ENCODE data around the gene COMMD2. TPM values are rescaled to one million over a fixed set of nuclear protein-coding genes. Genes with fewer than 3 reads are reported as not detected.

COMMD2 gene
- total and polyA plus RNA-seq, 10 donors, result 8.9 to 36.1 (median 29.0) TPM

DNA sequence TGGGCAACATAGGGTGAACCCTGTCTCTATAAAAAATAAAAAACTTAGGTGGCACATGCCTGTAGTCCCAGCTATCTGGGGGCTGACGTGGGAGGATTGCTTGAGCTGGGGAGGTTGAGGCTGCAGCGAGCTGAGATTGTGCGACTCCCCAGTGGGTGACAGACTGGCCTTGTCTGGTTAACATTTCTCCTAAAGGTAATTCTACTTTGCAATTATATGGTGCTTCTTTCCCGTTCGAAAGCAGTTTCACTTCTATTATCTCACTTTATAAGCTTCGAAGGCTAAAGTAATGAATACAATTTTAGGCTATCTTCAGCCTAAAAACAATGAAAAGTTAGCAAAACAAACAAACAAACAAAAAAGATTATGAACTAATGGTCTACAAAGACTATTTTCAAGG, 35.3 kb downstream of the COMMD2 start:
- DNase-seq, result no peak
- TF ChIP-seq, protein P1, sequence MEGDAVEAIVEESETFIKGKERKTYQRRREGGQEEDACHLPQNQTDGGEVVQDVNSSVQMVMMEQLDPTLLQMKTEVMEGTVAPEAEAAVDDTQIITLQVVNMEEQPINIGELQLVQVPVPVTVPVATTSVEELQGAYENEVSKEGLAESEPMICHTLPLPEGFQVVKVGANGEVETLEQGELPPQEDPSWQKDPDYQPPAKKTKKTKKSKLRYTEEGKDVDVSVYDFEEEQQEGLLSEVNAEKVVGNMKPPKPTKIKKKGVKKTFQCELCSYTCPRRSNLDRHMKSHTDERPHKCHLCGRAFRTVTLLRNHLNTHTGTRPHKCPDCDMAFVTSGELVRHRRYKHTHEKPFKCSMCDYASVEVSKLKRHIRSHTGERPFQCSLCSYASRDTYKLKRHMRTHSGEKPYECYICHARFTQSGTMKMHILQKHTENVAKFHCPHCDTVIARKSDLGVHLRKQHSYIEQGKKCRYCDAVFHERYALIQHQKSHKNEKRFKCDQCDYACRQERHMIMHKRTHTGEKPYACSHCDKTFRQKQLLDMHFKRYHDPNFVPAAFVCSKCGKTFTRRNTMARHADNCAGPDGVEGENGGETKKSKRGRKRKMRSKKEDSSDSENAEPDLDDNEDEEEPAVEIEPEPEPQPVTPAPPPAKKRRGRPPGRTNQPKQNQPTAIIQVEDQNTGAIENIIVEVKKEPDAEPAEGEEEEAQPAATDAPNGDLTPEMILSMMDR (IDR thresholded peaks at IDR 0.05 in 8 of 11, conservative IDR thresholded peaks at IDR 0.05 in 3 of 11), result no peak
- TF ChIP-seq POLR2AphosphoS5 (IDR thresholded peaks at IDR 0.05) (no peak), POLR2A (IDR thresholded peaks at IDR 0.05) (no peak)
- H3K9me3 ChIP-seq, result peaks cover 2 to 22% (median 18%) of the 10 kb centered on the region in 8 donors
- H3K4me3 ChIP-seq, result peak overlapping the region in 4 of 8 donors; percentile 10 to 45 (median 26)
- intact Hi-C loops (cut with DNase I; ENCODE audit: low total_unique reads), result loop anchor here (5.0 kb wide), 1 partner anchor 205 kb away; no protein-coding TSS in a partner anchor
- peak overlapping the region in 2 of 8 donors; percentile 17 to 23 for H3K27ac ChIP-seq
- no peaks in the 10 kb centered on the region for H3K4me1 ChIP-seq
- H3K36me3 ChIP-seq, result no peaks in the 10 kb centered on the region
- 63 to 83% (median 76%) methylated on average over 6 of the region's 6 CpGs for whole genome bisulfite sequencing, 5 donors
- H3K27me3 ChIP-seq (replicated peaks in 1 of 7), result no peaks in the 10 kb centered on the region

DNA sequence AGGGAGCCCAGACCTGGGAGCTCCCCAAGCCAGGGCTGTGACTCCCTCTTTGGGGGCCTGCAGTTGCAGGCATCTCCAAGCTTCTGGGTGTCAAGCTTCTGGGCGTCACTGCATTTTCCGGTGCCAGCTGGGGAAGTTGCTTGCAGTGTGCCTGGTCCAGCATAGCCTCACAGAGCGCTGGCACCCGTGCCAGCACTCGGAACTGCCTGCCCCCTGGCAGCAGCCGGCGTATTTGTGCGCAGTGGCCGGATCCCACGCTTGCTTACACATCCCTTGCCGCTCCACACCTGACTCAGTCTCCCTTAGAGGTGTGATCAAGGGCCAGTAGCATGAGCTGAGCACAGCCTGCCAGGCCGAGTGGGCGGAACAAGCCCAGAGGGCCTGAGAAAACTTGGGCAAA, 37.0 kb downstream of the COMMD2 start:
- Histone ChIP-seq H3K36me3 (no peaks in the 10 kb centered on the region), H3K9me3 (peaks cover 0 to 5% (median 2%) of the 10 kb centered on the region in 8 donors), H3K4me3 (no peak overlapping the region), H3K27ac (no peak overlapping the region), H3K27me3 (replicated peaks in 1 of 7) (no peaks in the 10 kb centered on the region), H3K4me1 (no peaks in the 10 kb centered on the region)
- TF ChIP-seq, protein P1 (IDR thresholded peaks at IDR 0.05 in 8 of 11, conservative IDR thresholded peaks at IDR 0.05 in 3 of 11), result no peak
- TF ChIP-seq POLR2A (IDR thresholded peaks at IDR 0.05) (no peak), POLR2AphosphoS5 (IDR thresholded peaks at IDR 0.05) (no peak)
- DNase-seq, result no peak
- WGBS, 5 donors, result 94 to 98% (median 95%) methylated on average over 11 to 13 of the region's 13 CpGs
- intact Hi-C loops (cut with DNase I; ENCODE audit: low total_unique reads), result loop anchor here (5.0 kb wide), 1 partner anchor 203 kb away; no protein-coding TSS in a partner anchor

DNA sequence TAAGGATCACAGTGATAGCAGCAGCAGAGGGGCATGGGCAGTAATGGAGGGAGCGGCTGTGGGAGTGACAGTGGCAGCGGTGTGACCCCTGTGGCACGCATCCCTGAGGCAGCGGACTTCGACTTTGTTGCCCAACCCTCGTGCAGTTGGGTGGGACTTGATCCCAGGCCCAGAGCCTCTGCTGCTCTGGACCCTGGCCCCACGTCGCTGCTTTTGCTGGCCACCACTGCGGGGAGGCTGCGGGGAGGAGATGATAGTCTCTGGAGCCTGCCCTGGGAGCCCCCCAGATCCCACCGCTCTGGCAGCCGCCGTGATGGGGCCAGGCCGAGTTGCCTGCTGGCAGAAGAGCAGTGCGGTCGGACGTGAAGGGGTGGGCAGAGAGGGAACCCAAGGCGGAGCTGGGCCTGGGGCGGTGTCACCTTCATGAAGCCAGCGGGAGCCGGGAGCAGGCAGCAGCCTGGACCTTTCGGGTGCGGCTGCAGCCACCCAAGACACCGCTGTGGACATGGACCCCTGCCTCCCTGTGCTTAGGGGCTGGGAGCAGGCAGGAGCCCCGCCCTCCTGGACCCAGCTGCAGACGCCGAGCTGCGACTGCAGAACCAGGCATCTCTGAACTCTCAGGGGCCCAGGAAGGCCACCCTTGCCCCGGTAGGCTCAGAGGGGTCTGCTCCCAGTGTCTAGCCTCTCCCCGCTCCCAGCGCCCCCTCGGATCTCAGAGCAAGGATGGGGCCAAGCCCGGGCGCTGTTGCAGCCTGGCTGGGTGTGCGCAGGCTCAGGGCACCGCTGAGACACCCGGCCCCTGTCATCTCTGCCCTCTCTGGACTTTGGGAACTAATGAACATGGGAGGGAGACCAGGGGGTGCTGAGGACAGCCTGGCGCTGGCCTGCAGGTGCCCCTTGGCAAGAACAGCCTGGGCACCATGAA, 38.3 kb downstream of the COMMD2 start:
- no peaks in the 10 kb centered on the region for H3K36me3 ChIP-seq
- H3K9me3 ChIP-seq, result no peaks in the 10 kb centered on the region
- no peaks in the 10 kb centered on the region for H3K4me1 ChIP-seq
- H3K27ac ChIP-seq, result no peak overlapping the region
- intact Hi-C loops (cut with DNase I; ENCODE audit: low total_unique reads), result no loop called here
- no peak for DNase-seq
- WGBS, 5 donors, result 93 to 96% (median 94%) methylated on average over 29 to 38 of the region's 38 CpGs
- no peak overlapping the region for H3K4me3 ChIP-seq
- no peaks in the 10 kb centered on the region for H3K27me3 ChIP-seq (replicated peaks in 1 of 7)
- no peak for TF ChIP-seq POLR2A (IDR thresholded peaks at IDR 0.05)

DNA sequence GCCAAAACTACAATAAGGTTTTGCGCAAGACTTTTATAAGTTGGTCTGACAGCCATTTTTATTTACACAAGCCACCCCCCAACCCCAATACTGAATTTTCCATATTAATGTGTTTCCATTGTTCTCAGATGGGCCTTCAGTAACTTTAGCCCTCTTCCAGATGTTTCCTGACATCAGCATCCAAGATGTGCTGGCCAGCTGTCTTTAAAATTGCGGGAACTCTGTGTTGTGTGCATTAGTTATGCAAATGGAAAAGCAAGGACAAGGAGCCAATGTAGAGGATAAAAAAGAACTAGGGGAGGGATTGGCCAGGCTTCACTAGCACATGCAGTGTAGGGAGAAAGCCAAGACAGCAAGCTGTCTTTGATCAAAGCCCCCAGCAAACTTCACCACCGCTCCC, 45.4 kb downstream of the COMMD2 start:
- Histone ChIP-seq H3K4me3 (no peak overlapping the region), H3K27ac (no peak overlapping the region), H3K36me3 (no peaks in the 10 kb centered on the region), H3K9me3 (no peaks in the 10 kb centered on the region), H3K27me3 (replicated peaks in 1 of 7) (no peaks in the 10 kb centered on the region), H3K4me1 (no peaks in the 10 kb centered on the region)
- TF ChIP-seq POLR2A (IDR thresholded peaks at IDR 0.05) (no peak), POLR2AphosphoS5 (IDR thresholded peaks at IDR 0.05) (no peak)
- TF ChIP-seq, protein P1 (IDR thresholded peaks at IDR 0.05 in 8 of 11, conservative IDR thresholded peaks at IDR 0.05 in 3 of 11), result no peak
- DNase-seq, result no peak
- WGBS, 5 donors, result 83 to 94% (median 91%) methylated on average over 3 of the region's 3 CpGs
- intact Hi-C loops (cut with DNase I; ENCODE audit: low total_unique reads), result no loop called here
